ENCODE results near the gene CAPSL.
"Not testable (repeated sequence)": the region's sequence is repeated elsewhere in the genome, so short reads cannot be mapped to it uniquely, and the experiment has no call there.

The CAPSL gene

GRCh38 chr5:35870605-35871004 lies 67.8 kb downstream of the CAPSL start:
- DNase-seq = no peak

GRCh38 chr5:35869685-35870277 lies 68.6 kb downstream of the CAPSL start:
- DNase-seq = no peak

DNA sequence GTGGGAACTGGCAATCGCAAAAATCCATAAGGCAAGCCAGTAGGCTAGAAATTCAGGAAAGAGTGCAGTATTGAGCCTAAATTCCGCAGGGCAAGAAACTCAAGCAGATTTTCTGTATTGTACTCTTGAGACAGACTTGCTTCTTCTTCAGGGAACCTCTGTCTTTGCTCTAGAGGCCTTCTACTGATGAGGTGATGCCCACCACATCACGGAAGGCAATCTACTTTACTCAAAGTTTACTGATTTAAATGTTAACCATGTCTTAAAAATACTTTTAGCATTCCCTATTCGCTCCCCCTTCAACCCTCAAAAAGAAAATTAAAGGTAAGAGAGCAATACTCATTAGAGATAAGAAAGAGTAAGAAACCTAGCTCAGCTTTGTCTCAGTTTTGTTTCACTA lies 70.4 kb downstream of the CAPSL start:
- DNase-seq = no peak

DNA sequence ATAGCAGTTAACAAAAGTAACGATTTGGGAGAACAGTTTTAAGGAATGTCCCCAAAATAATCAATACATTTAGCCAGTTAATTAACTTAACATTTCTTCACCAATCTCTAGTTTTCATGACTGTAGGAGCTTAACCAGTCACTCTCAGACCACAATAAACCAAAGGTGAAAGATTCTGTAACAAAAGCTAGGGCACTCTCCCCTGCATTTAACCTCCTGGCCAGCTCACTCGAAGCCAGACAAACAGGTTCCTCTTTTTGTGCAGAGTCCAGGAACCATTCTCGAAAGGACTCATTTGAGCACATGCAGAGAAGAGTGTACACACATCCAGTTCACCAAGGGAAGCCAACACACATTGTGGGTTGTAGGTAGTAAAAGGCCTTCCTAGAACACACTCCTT lies 75.3 kb downstream of the CAPSL start:
- DNase-seq = no peak

- no peak for DNase-seq
Measured at GRCh38 chr5:35862126-35862525, 76.3 kb downstream of the CAPSL start.

DNA sequence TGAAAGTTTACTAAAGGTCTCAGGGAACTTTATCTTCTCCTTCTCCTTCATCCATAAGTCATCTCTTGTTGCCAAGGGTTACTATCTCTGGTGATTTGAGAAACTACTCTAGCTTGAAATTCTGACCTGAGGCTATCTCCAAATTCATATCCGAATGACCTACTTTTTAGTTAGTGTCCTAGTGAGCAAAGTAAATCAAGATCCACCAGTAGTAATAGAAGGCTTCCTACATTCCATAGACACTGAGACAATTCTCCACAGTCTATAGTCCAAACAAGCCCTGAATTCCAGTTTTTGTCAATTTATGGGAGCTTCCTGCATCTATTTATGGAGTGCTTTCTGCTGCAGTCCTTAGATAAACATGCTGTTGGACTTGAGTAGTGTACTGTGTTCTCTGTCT lies 76.7 kb downstream of the CAPSL start:
- no peak for DNase-seq

DNA sequence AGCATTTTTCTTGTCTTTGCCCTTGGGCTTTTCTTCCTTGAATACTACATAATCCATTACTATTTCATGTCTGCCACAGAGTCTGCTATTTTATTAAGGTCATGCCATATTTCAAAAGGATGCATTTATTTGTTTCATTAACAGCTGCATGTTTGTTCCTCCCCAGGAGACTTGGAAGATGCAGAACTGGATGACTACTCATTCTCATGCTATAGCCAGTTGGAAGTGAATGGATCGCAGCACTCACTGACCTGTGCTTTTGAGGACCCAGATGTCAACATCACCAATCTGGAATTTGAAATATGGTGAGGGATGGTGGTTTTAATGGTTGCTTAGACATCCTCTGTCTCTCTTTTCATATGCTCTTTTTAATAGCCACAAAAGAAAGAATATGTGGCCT lies 77.7 kb downstream of the CAPSL start:
- peak; percentile 86 for DNase-seq

GRCh38 chr5:35859101-35859661 lies 79.2 kb downstream of the CAPSL start:
- DNase-seq = peak; percentile 71

GRCh38 chr5:35857606-35858205 lies 80.7 kb downstream of the CAPSL start:
- DNase-seq = peak; percentile 96

DNA sequence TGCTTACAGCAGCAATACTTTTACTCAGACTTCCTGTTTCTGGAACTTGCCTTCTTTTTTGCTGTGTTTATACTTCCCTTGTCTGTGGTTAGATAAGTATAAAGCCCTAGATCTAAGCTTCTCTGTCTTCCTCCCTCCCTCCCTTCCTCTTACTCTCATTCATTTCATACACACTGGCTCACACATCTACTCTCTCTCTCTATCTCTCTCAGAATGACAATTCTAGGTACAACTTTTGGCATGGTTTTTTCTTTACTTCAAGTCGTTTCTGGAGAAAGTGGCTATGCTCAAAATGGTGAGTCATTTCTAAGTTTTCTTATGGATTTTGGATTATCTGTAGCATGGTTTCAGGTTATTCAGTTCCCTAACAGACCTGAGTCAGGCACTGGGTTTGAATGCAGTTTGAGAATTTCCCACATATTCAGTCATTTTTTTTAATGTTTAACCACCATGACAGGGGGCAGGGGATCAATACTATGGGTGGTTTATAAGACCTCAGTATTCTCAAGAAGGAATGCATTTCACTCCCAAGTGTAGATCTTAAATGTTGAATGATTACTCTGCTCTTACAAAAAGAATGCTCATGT lies 81.6 kb downstream of the CAPSL start, which contains the start of gene IL7R:
TSS of gene IL7R (plus strand) at position 127 of the 587 bp plus-strand sequence. CDS start at position 214, 87 bp downstream.
- peak; percentile 81 for DNase-seq

DNA sequence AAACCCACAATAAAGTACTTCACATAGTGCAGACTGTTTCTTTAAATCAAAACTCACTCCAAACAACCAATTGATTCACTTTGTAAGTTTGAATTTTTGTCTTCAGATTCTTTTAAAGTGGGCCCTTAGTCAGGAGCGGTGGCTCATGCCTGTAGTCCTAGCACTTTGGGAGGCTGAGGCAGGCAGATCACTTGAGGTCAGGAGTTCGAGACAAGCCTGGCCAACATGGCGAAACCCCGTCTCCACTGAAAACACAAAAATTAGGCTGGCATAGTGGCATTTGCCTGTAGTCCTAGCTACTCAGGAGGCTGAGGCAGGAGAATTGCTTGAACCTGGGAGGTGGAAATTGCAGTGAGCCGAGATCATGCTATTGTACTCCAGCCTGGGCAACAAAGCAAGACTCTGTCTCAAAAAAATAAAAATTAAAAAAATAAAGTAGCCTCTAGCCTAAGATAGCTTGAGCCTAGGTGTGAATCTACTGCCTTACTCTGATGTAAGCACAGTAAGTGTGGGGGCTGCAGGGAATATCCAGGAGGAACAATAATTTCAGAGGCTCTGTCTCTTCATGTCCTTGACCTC lies 82.1 kb downstream of the CAPSL start:
- DNase-seq = not testable (repeated sequence)

DNA sequence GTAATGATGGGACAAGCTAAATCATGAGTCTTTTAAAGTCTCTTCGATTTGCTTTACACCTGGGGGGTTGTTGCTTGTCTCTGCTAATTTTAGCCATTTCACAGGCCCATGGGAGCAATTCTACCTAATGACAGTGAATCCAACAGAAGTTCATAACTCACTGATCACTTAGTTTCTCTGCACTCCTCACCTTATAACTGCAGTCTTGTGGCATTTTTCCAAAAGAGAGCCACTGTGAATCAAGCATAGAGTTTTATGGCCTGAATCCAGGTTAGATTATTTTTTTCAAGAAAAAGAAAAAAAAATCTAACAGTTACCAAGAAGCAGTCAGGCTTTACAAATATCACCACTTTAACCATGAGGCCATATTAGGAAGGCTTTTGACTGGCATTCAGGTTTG lies 83.2 kb downstream of the CAPSL start:
- DNase-seq = peak; percentile 34

Measured in fibroblast of upper back skin (primary cell).